Upper lobe of right lung (tissue), 1 donor: ENCODE results near the gene SLC12A7. TPM values are rescaled to one million over a fixed set of nuclear protein-coding genes. Genes with fewer than 3 reads are reported as not detected.

ENCODE experiments used
- ATAC-seq: fragments of 200-7000 bp; cut with Tn5 transposase; one replicate; pipeline ENCODE4 v1.9.1; 2020; ENCODE audit warnings: mild to moderate bottlenecking, moderate library complexity
- DNase-seq: peaks from one replicate; pipeline ENCODE4 v3.0.0-alpha.2; 2020
- H3K27ac ChIP-seq: fragments of 200-600 bp; one replicate; pipeline ENCODE4 v1.8.0; 2022
- H3K27me3 ChIP-seq: fragments of 200-600 bp; one replicate; pipeline ENCODE4 v1.8.0; 2022; ENCODE audit warnings: mild to moderate bottlenecking
- H3K36me3 ChIP-seq: fragments of 200-600 bp; one replicate; pipeline ENCODE4 v1.8.0; 2022
- H3K4me1 ChIP-seq: fragments of 200-600 bp; one replicate; pipeline ENCODE4 v1.8.0; 2022
- H3K4me3 ChIP-seq: fragments of 200-600 bp; one replicate; pipeline ENCODE4 v1.8.0; 2022; ENCODE audit warnings: mild to moderate bottlenecking
- H3K9me3 ChIP-seq: fragments of 200-600 bp; one replicate; pipeline ENCODE4 v1.8.0; 2022
- CTCF ChIP-seq: fragments of 200-600 bp; IDR thresholded peaks from one replicate; pipeline ENCODE4 v1.8.0; 2022; ENCODE audit warnings: antibody characterized with exemption
- intact Hi-C: fragments of 100-400 bp; cut with DNase I; formaldehyde crosslinking; loops from one replicate; pipeline ENCODE4 v1.11.0; 2022
- total RNA-seq: library from RNA; stranded (reverse); fragmentation: NEBNext Ultra II Directional; extraction: Animal tissue kit (Norgen Biotek cat#: 25700); gene quantifications from one replicate; pipeline ENCODE4 v1.2.1, GENCODE V29; 2021
- donor health status: DM: no; HTN: yes; CAD: no; lungs with severe emphysema.

SLC12A7 gene
- total RNA-seq, 1 donor from 2014 or later = 49.6 TPM

GRCh38 chr5:1111241-1111726 lies 579 bp downstream of the SLC12A7 start:
- H3K27ac ChIP-seq = peak overlapping the region; percentile 86

DNA sequence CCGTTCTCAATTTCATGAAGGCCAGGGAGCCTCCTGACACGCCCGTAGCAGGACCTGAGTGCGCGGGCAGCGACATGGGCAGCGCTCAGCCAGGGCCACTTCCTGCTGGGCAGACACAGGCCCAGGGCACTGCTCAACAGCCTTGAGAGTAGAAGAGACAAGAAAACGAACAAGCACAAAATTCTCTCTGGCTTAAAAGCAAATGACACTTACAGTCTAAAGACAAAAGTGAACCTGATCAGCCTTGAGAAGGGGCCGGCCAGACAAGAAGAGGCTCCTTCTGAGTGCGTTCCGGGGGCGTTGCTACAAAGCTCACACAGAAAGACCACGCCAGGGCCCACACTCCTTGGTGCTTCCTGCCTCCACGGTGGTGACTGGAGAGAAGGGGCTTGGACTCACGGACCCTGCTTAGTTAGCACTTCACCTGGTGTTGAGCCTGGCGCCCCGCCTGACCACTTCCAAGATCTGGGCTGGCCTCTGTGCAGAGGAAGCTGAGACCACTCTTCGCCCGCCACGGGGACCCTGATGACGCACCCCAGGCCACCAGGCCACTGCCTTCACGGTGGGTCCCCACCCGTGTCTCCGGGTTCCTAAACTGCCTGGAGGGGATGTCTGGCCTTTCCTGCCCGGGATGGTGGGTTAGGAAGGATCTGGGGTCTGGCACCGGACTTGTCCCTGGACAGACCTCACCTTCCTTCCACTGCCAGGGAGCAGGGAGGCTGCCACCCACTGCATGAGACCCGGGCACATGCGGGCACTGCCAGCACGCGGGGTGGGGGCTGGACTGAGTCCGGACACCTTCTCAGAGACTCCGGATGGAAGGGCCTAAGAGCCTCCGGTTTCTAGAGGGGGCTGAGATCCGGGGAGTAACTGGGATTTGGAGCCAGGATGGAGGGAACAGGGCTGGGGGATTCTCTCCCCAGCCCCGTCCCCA lies 1.3 kb downstream of the SLC12A7 start:
- DNase-seq (no peak), ATAC-seq (peak; percentile 41)
- peak overlapping the region; percentile 86 for H3K27ac ChIP-seq

More at GRCh38 chr5:1111241-1111726, 579 bp downstream of the SLC12A7 start:
- peaks cover 34% of the 10 kb centered on the region for H3K4me1 ChIP-seq
- TF ChIP-seq CTCF = no peak
- no peaks in the 10 kb centered on the region for H3K9me3 ChIP-seq
- no peaks in the 10 kb centered on the region for H3K36me3 ChIP-seq
- peak; percentile 63 for ATAC-seq
- H3K4me3 ChIP-seq = peak overlapping the region; percentile 92
- DNase-seq = peak; percentile 80
- no peaks in the 10 kb centered on the region for H3K27me3 ChIP-seq
- intact Hi-C loops = no loop called here

DNA sequence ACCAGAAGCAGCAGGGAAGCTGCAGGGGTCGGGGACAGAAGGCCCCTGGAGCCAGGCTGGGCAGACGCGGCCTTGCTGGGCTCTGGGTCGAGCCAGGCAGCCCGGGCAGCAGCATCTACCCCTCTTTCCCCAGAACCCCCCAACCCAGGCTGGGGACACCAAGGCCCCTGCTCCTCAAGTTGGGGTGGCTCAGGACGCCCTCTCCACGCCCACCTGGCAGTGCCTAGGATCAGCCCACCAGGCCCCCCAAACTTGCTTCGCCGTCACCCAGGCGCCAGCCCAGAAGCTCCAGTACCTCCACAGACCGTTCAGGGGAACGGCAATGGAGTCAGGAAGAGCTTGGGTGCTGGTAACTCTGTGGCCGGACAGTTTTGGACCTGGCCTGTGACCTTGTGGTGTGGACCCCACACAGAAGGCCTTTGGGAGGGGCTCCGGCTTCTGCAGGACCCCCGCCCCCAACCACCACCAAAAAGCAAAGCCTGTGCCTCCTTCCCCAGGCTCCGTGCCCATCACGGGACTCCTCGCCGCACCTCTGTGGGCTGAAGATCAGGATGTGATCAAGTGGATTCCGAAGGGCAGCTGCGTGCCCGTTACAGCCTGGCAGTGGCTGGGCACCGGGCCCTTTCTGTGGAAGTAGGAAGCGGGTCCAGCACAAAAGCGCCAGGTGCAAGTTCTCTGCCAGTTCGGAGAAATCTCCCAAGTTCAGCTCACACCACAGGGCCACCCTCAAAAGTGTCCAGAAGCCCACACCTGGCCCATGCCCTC lies 2.1 kb downstream of the SLC12A7 start:
- ATAC-seq = no peak
- H3K4me1 ChIP-seq = peaks cover 49% of the 10 kb centered on the region
- intact Hi-C loops = no loop called here

More for the DNA sequence above, 1.3 kb downstream of the SLC12A7 start:
- H3K9me3 ChIP-seq = no peaks in the 10 kb centered on the region
- H3K27me3 ChIP-seq = no peaks in the 10 kb centered on the region
- H3K36me3 ChIP-seq = no peaks in the 10 kb centered on the region
- peak overlapping the region; percentile 92 for H3K4me3 ChIP-seq
- TF ChIP-seq CTCF = no peak
- peaks cover 40% of the 10 kb centered on the region for H3K4me1 ChIP-seq
- intact Hi-C loops = no loop called here

GRCh38 chr5:1108865-1109174 lies 3.0 kb downstream of the SLC12A7 start:
- no peaks in the 10 kb centered on the region for H3K36me3 ChIP-seq
- H3K4me1 ChIP-seq = peaks cover 58% of the 10 kb centered on the region
- no peaks in the 10 kb centered on the region for H3K27me3 ChIP-seq
- peak; percentile 3 for ATAC-seq
- peak overlapping the region; percentile 42 for H3K27ac ChIP-seq
- H3K4me3 ChIP-seq = peak overlapping the region; percentile 5
- TF ChIP-seq CTCF = no peak
- H3K9me3 ChIP-seq = no peaks in the 10 kb centered on the region
- intact Hi-C loops = no loop called here
- DNase-seq = no peak

More for the DNA sequence above, 2.1 kb downstream of the SLC12A7 start:
- H3K27ac ChIP-seq = peak overlapping the region; percentile 42
- no peak for DNase-seq
- H3K36me3 ChIP-seq = no peaks in the 10 kb centered on the region
- peak overlapping the region; percentile 92 for H3K4me3 ChIP-seq
- TF ChIP-seq CTCF = no peak
- H3K27me3 ChIP-seq = no peaks in the 10 kb centered on the region
- H3K9me3 ChIP-seq = no peaks in the 10 kb centered on the region

GRCh38 chr5:1108023-1108864 lies 3.6 kb downstream of the SLC12A7 start:
- no peak for TF ChIP-seq CTCF
- no peak for ATAC-seq
- H3K9me3 ChIP-seq = no peaks in the 10 kb centered on the region
- peak overlapping the region; percentile 42 for H3K27ac ChIP-seq
- intact Hi-C loops = no loop called here
- peak overlapping the region; percentile 5 for H3K4me3 ChIP-seq
- no peaks in the 10 kb centered on the region for H3K36me3 ChIP-seq
- no peaks in the 10 kb centered on the region for H3K27me3 ChIP-seq
- peaks cover 64% of the 10 kb centered on the region for H3K4me1 ChIP-seq
- no peak for DNase-seq
